ENCODE results near the gene IMPA2. TPM values are rescaled to one million over a fixed set of nuclear protein-coding genes. Genes with fewer than 3 reads are reported as not detected.
A peak's percentile ranks its signal among the peaks of the same experiment; 100 is the strongest.

IMPA2 gene
- total RNA-seq, 1 donor from 2014 or later, result 41.9 TPM

DNA sequence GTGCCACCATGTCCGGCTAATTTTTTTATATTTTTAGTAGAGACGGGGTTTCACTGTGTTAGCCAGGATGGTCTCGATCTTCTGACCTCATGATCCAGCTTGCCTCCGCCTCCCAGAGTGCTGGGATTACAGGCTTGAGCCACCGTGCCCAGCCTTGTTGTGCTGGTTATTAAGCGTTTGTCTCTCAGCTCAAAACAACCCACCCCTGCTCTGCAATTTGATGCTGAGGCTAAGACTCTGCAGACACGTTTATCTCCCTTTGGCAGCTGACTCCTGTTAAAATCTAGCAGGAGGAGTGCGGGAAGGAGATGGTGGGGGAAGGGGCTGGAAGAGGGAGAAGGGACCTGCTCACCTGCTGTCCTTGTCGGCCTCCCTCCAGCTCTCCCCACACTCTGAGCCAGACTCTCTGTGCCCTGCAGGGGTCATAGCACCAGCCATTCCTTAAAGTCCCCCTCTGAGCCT is 29.9 kb upstream of the IMPA2 start:
- Histone ChIP-seq H3K79me2 (ENCODE audit: low read depth) (no peaks in the 10 kb centered on the region), H3K4me3 (no peak overlapping the region), H3K36me3 (no peaks in the 10 kb centered on the region), H4K20me1 (ENCODE audit: low read depth) (no peaks in the 10 kb centered on the region), H2AFZ (replicated peaks) (peak overlapping the region; percentile 46), H3K9me3 (ENCODE audit: low read depth) (no peaks in the 10 kb centered on the region), H3K27me3 (no peaks in the 10 kb centered on the region), H3F3A (ENCODE audit: low read depth) (peaks cover 13% of the 10 kb centered on the region), H3K4me2 (peak overlapping the region; percentile 31), H3K4me1 (peaks cover 15% of the 10 kb centered on the region), H3K9ac (no peak overlapping the region), H3K27ac (no peak overlapping the region)
- peaks cover 5% of the 10 kb centered on the region for H3K9me3 Mint-ChIP-seq
- peak; percentile 21 for DNase-seq (ENCODE audit: low spot score)
- H3K27me3 Mint-ChIP-seq (ENCODE audit: insufficient read depth, low read depth), result peaks cover 9% of the 10 kb centered on the region
- no peak overlapping the region for H3K27ac Mint-ChIP-seq
- peaks cover 38% of the 10 kb centered on the region for H3K4me1 Mint-ChIP-seq
- TF ChIP-seq EZH2 (IDR thresholded peaks at IDR 0.05) (no peak), EZH2phosphoT487 (IDR thresholded peaks at IDR 0.05) (no peak)
- TF ChIP-seq, protein P1, sequence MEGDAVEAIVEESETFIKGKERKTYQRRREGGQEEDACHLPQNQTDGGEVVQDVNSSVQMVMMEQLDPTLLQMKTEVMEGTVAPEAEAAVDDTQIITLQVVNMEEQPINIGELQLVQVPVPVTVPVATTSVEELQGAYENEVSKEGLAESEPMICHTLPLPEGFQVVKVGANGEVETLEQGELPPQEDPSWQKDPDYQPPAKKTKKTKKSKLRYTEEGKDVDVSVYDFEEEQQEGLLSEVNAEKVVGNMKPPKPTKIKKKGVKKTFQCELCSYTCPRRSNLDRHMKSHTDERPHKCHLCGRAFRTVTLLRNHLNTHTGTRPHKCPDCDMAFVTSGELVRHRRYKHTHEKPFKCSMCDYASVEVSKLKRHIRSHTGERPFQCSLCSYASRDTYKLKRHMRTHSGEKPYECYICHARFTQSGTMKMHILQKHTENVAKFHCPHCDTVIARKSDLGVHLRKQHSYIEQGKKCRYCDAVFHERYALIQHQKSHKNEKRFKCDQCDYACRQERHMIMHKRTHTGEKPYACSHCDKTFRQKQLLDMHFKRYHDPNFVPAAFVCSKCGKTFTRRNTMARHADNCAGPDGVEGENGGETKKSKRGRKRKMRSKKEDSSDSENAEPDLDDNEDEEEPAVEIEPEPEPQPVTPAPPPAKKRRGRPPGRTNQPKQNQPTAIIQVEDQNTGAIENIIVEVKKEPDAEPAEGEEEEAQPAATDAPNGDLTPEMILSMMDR (IDR thresholded peaks at IDR 0.05), result no peak
- H3K36me3 Mint-ChIP-seq, result no peaks in the 10 kb centered on the region
- H3K4me3 Mint-ChIP-seq, result no peak overlapping the region

DNA sequence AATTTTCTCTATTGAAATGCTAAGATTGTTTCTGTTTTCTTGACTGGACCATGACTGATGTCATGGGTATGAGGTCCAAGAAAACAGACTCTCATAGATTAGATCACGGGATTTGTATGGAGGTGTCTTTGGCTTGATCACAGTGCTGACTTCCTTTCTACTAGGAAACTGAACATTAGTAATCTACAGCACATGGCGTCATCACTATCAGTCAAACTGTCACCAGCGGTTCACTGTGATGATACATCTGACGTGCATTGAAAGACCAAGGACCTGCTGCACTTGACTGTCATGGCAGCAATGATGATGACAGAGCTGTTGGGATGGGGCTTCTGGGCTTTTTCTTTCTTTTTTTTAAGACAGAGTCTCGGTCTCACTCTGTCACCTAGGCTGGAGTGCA is 28.2 kb upstream of the IMPA2 start:
- Histone ChIP-seq H3K4me2 (no peak overlapping the region), H3K4me3 (no peak overlapping the region), H3K79me2 (ENCODE audit: low read depth) (no peaks in the 10 kb centered on the region), H3K9me3 (ENCODE audit: low read depth) (no peaks in the 10 kb centered on the region), H3K27me3 (no peaks in the 10 kb centered on the region), H2AFZ (replicated peaks) (no peak overlapping the region), H3F3A (ENCODE audit: low read depth) (peaks cover 9% of the 10 kb centered on the region), H3K27ac (no peak overlapping the region), H3K9ac (no peak overlapping the region), H3K4me1 (peaks cover 9% of the 10 kb centered on the region), H3K36me3 (no peaks in the 10 kb centered on the region), H4K20me1 (ENCODE audit: low read depth) (no peaks in the 10 kb centered on the region)
- TF ChIP-seq, protein P1 (IDR thresholded peaks at IDR 0.05), result no peak
- TF ChIP-seq EZH2phosphoT487 (IDR thresholded peaks at IDR 0.05) (no peak), EZH2 (IDR thresholded peaks at IDR 0.05) (no peak)
- Mint-ChIP-seq H3K9me3 (peaks cover 19% of the 10 kb centered on the region), H3K36me3 (peaks cover 7% of the 10 kb centered on the region), H3K27me3 (ENCODE audit: insufficient read depth, low read depth) (peaks cover 10% of the 10 kb centered on the region), H3K4me1 (peaks cover 27% of the 10 kb centered on the region), H3K4me3 (no peak overlapping the region), H3K27ac (no peak overlapping the region)
- DNase-seq (ENCODE audit: low spot score), result no peak

DNA sequence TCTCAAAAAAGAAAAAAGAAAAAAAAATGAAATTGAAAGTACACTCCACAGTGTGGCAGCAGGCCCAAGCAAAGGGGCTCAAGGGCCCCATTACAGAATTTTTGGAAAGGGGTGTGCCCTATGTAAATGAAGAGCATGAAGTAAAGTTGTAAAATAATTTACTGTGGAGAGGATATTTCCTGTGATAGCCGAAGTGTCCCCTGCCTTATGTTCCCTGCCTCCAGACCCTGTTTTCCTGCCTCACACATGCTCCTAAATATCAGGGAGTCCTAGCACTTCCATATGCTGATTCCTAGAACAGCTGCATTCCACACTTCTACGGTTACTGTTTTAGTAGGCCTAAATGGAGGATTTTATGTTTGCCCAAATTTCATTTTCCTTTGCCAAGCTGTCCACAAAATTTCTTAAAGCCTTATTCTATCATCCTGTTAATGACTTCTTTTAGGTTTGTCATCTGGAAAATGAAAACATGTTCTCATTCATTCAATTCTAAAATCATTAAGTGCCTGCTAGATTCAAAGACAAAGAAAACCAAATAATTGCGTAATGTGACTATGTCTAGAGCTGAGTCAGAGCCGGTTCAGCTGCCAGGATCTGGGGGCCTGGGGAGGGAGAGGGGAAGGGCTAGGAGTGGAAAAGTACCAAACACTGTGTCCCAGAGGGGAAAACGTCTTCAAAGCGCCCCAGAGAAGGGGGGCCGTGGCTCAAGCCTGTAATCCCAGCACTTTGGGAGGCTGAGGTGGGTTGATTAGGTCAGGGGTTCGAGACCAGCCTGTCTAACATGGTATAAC is 25.9 kb upstream of the IMPA2 start:
- no peak overlapping the region for H3K4me3 Mint-ChIP-seq
- Histone ChIP-seq H3K4me3 (no peak overlapping the region), H3K9ac (no peak overlapping the region), H3K27me3 (no peaks in the 10 kb centered on the region), H3K36me3 (no peaks in the 10 kb centered on the region), H3K4me2 (no peak overlapping the region), H3K4me1 (peaks cover 9% of the 10 kb centered on the region), H3F3A (ENCODE audit: low read depth) (peaks cover 2% of the 10 kb centered on the region), H2AFZ (replicated peaks) (no peak overlapping the region), H4K20me1 (ENCODE audit: low read depth) (no peaks in the 10 kb centered on the region), H3K27ac (no peak overlapping the region), H3K79me2 (ENCODE audit: low read depth) (no peaks in the 10 kb centered on the region), H3K9me3 (ENCODE audit: low read depth) (no peaks in the 10 kb centered on the region)
- peak overlapping the region; percentile 92 for H3K27ac Mint-ChIP-seq
- peaks cover 21% of the 10 kb centered on the region for H3K9me3 Mint-ChIP-seq
- H3K27me3 Mint-ChIP-seq (ENCODE audit: insufficient read depth, low read depth), result peaks cover 5% of the 10 kb centered on the region
- H3K36me3 Mint-ChIP-seq, result peaks cover 7% of the 10 kb centered on the region
- H3K4me1 Mint-ChIP-seq, result peaks cover 21% of the 10 kb centered on the region
- TF ChIP-seq EZH2phosphoT487 (IDR thresholded peaks at IDR 0.05) (no peak), EZH2 (IDR thresholded peaks at IDR 0.05) (no peak)
- TF ChIP-seq, protein P1 (IDR thresholded peaks at IDR 0.05), result no peak
- no peak for DNase-seq (ENCODE audit: low spot score)

Data from neural progenitor cell (in vitro differentiated cells).